MCF 10A (cell line): ENCODE results near the gene NYAP2. TPM values are rescaled to one million over a fixed set of nuclear protein-coding genes. Genes with fewer than 3 reads are reported as not detected.

ENCODE experiments used
- BruUV-seq: library from RNA; stranded (reverse); fragments of 400-500 nt; replicated peaks from 2 replicates; lab custom pipeline; 2021; lab: Mats Ljungman, UMichigan
- CTCF ChIA-PET: fragments of 300-600 bp; sonication (Branson Sonifier 250); formaldehyde crosslinking; extraction: SDS; loops from one replicate; lab custom pipeline; 2021; ENCODE audit warnings: antibody characterized with exemption, inconsistent platforms; lab: Yijun Ruan, JAX
- POLR2A ChIA-PET: fragments of 300-600, 350-650 bp; sonication (Branson Sonifier 250); formaldehyde crosslinking; extraction: SDS; loops from one replicate; lab custom pipeline; 2020; ENCODE audit warnings: antibody characterized with exemption, inconsistent platforms; lab: Yijun Ruan, JAX
- DNase-seq: peaks from one replicate; pipeline ENCODE4 v3.0.0-alpha.2; 2018; ENCODE audit not compliant: unreplicated experiment
- H3K27ac Mint-ChIP-seq: one replicate; pipeline ENCODE4 v1.8.0; 2022; ENCODE audit warnings: mild to moderate bottlenecking, low read depth, mixed read lengths; ENCODE audit not compliant: unreplicated experiment
- H3K27me3 Mint-ChIP-seq: one replicate; pipeline ENCODE4 v1.8.0; 2022; ENCODE audit warnings: mixed read lengths; ENCODE audit not compliant: insufficient read depth, unreplicated experiment
- H3K36me3 Mint-ChIP-seq: one replicate; pipeline ENCODE4 v1.8.0; 2022; ENCODE audit warnings: mild to moderate bottlenecking, moderate library complexity, mixed read lengths; ENCODE audit not compliant: insufficient read depth, unreplicated experiment
- H3K4me1 Mint-ChIP-seq: one replicate; pipeline ENCODE4 v1.8.0; 2022; ENCODE audit warnings: mixed read lengths; ENCODE audit not compliant: insufficient read depth, unreplicated experiment
- H3K4me3 Mint-ChIP-seq: one replicate; pipeline ENCODE4 v1.8.0; 2022; ENCODE audit warnings: mild to moderate bottlenecking, moderate library complexity, mixed read lengths; ENCODE audit not compliant: unreplicated experiment
- H3K9me3 Mint-ChIP-seq: one replicate; pipeline ENCODE4 v1.8.0; 2022; ENCODE audit warnings: mixed read lengths; ENCODE audit not compliant: unreplicated experiment
- CTCF ChIP-seq: fragments of 200-600 bp; IDR thresholded peaks from one replicate; pipeline ENCODE4 v1.8.0; 2022; ENCODE audit warnings: antibody characterized with exemption, mild to moderate bottlenecking; ENCODE audit not compliant: unreplicated experiment
- intact Hi-C: fragments of 100-400 bp; cut with micrococcal nuclease; formaldehyde crosslinking; loops from 2 replicates; pipeline ENCODE4 v1.14.1; 2022
- total RNA-seq: library from RNA; stranded (reverse); gene quantifications from 2 replicates; pipeline ENCODE4 v1.2.3, GENCODE V29; 2022

Gene NYAP2
- total RNA-seq, 1 experiment from 2014 or later, result not detected

DNA sequence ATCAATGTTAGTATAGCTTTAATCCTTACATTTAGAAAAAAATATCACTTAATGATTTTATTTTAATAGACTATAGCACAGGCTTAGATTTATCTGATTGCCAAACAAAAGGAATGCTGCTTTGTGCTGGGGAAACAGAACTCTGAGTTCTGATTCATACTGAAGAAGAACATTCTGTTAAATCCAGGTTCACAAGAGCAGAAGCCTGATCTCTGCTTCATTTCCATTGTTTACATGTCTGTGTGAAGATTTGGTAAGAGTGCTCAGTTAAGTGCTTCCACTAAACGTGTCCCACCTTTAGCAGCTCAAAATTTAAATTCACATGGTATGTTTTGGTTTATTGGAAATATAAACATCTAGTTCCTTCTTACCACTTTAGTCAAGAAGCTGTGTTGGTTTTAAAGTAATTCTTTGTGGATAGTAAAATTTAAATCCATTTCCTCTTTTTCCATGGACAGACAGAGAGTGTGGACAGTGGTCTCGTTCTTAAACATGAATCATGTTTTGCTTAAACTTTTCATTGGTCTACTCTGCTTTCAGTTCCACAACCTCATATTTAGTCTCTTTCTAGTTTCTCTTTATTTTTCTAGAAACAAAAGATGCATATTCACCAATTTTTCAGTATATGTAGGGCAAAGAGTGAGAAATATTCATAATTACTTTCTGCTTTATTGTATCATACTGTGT lies 59.1 kb downstream of the NYAP2 start:
- Mint-ChIP-seq H3K4me3 (no peak overlapping the region), H3K27ac (no peak overlapping the region), H3K36me3 (no peaks in the 10 kb centered on the region), H3K4me1 (peaks cover 12% of the 10 kb centered on the region), H3K27me3 (no peaks in the 10 kb centered on the region), H3K9me3 (no peaks in the 10 kb centered on the region)
- no peak for DNase-seq
- TF ChIP-seq CTCF, result no peak
- ChIA-PET POLR2A (interaction anchor here (1.3 kb wide), 1 partner anchor 10 kb away, joined by 5 read pairs; no protein-coding TSS in a partner anchor), CTCF (no interaction called here)
- BruUV-seq, result no TSS peak
- intact Hi-C loops, result no loop called here

DNA sequence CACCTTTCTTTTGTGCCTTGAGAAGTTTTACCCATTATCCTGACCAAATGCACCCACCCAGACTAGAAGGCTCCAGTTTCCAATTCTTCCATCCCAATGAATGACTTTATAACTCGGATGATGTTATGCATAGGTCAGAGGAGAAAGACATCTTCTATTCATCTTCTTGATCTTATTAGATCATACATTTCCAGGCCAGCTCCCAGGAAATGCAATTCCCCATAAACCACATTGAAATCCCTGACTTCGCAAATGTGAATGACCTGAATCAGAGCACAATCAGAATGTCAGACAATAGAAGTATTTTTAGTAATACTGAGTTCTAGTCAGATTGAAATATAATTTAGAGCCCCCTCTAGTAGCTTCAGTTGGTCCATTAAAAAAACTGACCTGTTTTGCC lies 62.9 kb downstream of the NYAP2 start:
- TF ChIP-seq CTCF, result no peak
- no TSS peak for BruUV-seq
- no peak overlapping the region for H3K4me3 Mint-ChIP-seq
- ChIA-PET POLR2A (no interaction called here), CTCF (interaction anchor here (1.4 kb wide), 1 partner anchor 340 kb away, joined by 3 read pairs; no protein-coding TSS in a partner anchor)
- no peaks in the 10 kb centered on the region for H3K36me3 Mint-ChIP-seq
- intact Hi-C loops, result no loop called here
- DNase-seq, result no peak
- H3K9me3 Mint-ChIP-seq, result no peaks in the 10 kb centered on the region
- H3K4me1 Mint-ChIP-seq, result peaks cover 18% of the 10 kb centered on the region
- H3K27ac Mint-ChIP-seq, result peak overlapping the region; percentile 8
- no peaks in the 10 kb centered on the region for H3K27me3 Mint-ChIP-seq

- H3K27ac Mint-ChIP-seq, result peak overlapping the region; percentile 8
- H3K9me3 Mint-ChIP-seq, result no peaks in the 10 kb centered on the region
- no peaks in the 10 kb centered on the region for H3K36me3 Mint-ChIP-seq
- ChIA-PET POLR2A (no interaction called here), CTCF (interaction anchor here (0.6 to 1.4 kb wide), 2 partner anchors 179 to 341 kb away, joined by 3 read pairs; no protein-coding TSS in a partner anchor)
- no peaks in the 10 kb centered on the region for H3K27me3 Mint-ChIP-seq
- intact Hi-C loops, result no loop called here
- no TSS peak for BruUV-seq
- no peak overlapping the region for H3K4me3 Mint-ChIP-seq
- DNase-seq, result peak; percentile 9
- peaks cover 18% of the 10 kb centered on the region for H3K4me1 Mint-ChIP-seq
- peak; percentile 19 for TF ChIP-seq CTCF
Observed at GRCh38 chr2:225462945-225463344, 63.4 kb downstream of the NYAP2 start.

DNA sequence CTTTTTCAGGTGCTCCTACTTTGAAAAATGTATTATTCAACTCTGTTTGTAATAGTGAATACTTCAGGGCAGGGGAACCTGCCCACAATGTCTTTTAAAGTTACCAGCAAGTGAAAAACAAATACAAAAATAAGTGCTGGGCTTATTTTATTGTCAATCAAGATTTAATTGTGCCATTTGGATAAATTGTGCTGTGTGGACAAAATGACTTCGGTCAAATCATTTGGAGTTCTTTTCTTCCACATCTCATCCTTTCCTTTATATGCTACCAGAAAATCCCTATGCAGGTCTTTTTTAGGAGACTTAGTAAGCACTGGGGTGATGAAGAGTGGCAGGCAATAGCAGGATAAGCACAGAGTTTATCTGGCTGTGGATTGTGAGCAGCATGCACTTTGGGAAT lies 63.9 kb downstream of the NYAP2 start:
- DNase-seq, result no peak
- BruUV-seq, result TSS peak; percentile 93
- TF ChIP-seq CTCF, result no peak
- Mint-ChIP-seq H3K4me1 (peaks cover 18% of the 10 kb centered on the region), H3K9me3 (no peaks in the 10 kb centered on the region), H3K36me3 (no peaks in the 10 kb centered on the region), H3K27ac (no peak overlapping the region), H3K4me3 (no peak overlapping the region), H3K27me3 (no peaks in the 10 kb centered on the region)
- ChIA-PET POLR2A (no interaction called here), CTCF (interaction anchor here (0.6 to 1.4 kb wide), 2 partner anchors 180 to 341 kb away, joined by 3 read pairs; no protein-coding TSS in a partner anchor)
- intact Hi-C loops, result no loop called here
